SH-SY5Y (cell line): ENCODE results near the gene LRP1.

Experiments
- GATA2 ChIP-seq: IDR thresholded peaks from 2 replicates; pipeline ENCODE4 v1.6.1; 2011; ENCODE audit warnings: mild to moderate bottlenecking, low read depth, low read length
- GATA3 ChIP-seq: IDR thresholded peaks from 2 replicates; pipeline ENCODE4 v1.6.1; 2011; ENCODE audit warnings: low read depth, mild to moderate bottlenecking, low read length, moderate library complexity

Gene LRP1

DNA sequence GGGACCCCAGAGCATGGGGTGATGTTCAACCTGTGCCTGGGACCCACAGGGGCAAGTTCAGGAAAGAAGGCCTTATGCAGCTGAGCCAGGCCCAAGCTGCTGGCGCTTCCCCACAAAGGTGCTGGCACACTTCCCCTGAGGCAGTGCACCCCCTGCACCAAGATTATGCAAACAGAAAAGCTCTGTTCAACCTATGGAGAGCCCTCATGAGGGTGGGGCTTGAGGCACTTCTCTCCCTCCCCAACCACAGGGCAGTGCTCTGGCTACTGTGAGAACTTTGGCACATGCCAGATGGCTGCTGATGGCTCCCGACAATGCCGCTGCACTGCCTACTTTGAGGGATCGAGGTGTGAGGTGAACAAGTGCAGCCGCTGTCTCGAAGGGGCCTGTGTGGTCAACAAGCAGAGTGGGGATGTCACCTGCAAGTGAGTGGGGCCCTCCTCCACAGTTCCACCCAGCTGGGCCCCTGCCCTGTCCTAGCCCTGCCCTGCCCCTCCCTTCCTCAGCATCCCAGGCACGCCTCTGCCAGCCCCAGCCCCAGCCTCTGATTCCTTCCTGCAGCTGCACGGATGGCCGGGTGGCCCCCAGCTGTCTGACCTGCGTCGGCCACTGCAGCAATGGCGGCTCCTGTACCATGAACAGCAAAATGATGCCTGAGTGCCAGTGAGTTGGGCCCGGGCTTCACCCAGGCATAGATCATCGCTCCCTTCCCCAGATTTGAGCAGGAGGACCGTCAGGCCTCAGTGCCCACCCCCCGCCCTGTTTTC, 82.8 kb downstream of the LRP1 start:
- TF ChIP-seq GATA3 (no peak), GATA2 (no peak)

DNA sequence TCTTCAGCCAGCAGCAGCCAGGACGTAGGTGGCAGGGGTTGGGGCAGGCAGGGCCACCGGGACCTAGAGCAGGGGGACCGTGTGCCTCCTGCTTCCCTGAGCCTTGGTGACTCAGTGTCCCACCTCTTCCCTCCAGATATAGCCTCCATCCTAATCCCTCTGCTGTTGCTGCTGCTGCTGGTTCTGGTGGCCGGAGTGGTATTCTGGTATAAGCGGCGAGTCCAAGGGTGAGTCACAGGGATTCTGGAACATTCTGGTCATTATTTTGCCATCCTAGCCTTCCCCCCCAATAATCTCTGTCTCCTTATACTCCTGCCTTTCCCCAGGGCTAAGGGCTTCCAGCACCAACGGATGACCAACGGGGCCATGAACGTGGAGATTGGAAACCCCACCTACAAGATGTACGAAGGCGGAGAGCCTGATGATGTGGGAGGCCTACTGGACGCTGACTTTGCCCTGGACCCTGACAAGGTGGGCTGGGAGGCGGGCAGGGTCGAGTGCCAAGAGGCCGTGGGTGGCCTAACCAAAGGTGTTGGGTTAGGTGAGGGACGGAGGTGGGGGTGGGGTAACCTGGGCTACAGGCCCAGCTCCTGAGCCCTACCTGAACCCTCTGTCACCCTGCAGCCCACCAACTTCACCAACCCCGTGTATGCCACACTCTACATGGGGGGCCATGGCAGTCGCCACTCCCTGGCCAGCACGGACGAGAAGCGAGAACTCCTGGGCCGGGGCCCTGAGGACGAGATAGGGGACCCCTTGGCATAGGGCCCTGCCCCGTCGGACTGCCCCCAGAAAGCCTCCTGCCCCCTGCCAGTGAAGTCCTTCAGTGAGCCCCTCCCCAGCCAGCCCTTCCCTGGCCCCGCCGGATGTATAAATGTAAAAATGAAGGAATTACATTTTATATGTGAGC, 83.8 kb downstream of the LRP1 start:
- TF ChIP-seq GATA3 = no peak
- TF ChIP-seq GATA2 = no peak

DNA sequence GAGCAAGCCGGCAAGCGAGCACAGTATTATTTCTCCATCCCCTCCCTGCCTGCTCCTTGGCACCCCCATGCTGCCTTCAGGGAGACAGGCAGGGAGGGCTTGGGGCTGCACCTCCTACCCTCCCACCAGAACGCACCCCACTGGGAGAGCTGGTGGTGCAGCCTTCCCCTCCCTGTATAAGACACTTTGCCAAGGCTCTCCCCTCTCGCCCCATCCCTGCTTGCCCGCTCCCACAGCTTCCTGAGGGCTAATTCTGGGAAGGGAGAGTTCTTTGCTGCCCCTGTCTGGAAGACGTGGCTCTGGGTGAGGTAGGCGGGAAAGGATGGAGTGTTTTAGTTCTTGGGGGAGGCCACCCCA, 84.4 kb downstream of the LRP1 start:
- TF ChIP-seq GATA2 = no peak
- no peak for TF ChIP-seq GATA3

DNA sequence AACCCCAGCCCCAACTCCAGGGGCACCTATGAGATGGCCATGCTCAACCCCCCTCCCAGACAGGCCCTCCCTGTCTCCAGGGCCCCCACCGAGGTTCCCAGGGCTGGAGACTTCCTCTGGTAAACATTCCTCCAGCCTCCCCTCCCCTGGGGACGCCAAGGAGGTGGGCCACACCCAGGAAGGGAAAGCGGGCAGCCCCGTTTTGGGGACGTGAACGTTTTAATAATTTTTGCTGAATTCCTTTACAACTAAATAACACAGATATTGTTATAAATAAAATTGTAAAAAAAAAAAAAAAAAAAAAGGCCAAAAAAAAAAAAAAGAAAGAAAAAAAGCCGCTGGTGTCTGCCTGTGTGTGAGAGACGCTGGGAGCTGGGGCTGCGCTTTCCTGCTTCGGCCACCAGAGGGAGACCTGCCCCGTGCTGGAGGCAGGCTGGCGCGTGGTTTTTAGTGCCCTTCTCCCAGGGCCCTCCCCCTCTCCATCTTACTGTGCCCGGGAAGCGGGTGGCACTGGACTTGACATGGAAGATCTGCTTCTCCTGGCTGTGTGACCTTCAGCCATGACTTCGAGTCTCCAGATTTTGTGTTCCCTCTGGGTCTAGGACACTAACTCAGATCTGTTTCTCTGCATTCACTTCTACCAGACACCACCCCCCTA, 84.9 kb downstream of the LRP1 start:
- TF ChIP-seq GATA2 = no peak
- TF ChIP-seq GATA3 = no peak

DNA sequence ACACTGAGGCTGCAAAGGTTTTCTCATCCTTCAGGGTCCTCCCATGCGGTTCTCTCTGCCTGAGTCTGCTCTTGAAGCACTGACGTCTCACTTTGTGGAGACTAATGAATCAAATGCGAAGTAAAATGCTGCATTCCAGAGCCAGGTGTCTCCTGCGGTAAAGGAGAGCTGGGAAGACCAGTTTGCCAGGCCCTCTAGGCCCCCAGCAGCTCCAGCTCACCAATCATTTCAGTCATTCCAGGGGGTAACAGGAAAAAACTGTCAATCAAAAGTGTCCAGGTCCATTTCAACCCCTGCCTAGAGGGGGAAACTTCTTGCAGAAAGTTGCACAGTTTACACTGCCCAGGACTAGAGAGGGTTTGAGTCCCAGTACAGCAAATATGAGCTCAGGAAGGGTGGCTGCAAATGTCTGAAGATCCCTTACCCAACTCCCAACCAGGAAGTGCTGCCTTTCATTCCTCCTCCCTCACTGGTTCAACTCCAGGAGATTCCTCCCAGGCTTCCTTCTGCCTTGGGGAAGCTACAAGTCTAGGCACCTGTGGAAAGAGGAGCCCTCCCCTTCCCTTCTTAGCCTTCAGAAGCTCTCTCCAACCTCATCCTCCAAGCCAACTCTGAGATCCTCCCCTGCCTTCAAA, 85.6 kb downstream of the LRP1 start:
- TF ChIP-seq GATA2 = no peak

DNA sequence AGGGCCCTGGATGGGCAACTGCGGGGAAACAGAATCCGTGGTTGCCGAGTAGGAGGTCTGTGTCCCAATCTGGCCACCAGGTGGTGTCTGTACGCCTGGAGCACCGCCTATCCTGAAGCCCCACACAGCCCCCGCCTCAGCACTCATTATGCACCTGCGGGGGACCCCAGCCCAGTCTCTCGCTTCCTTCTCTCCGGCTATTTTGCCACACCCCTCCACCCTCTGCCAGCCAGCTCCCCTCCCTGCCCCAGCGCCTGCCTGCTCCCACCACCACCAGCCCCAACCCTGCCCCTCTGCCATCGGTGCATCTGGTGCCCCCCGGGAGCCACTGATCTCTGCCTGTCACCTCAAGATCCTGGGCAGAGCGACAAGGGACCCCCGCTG, 86.1 kb downstream of the LRP1 start:
- TF ChIP-seq GATA2 (no peak), GATA3 (no peak)

DNA sequence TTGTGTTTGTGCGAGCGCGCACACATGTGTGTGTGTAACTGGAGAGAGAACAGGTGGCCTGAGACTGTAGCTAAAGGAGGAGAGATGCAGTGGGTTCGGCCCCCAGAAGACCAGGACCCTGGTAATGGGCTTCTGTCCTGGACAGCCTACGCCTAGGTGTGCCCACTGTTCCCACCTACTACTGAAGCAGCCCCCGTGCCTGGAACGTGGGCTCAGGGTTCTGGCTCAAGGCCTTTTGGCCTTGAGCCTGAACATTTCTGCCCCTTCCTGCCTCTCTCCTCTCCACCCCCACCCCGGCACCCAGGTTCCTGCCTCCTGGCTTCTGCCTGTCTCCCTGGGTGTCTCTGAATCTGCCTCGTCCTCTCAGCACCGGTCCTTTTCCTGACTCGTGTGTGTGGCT, 86.8 kb downstream of the LRP1 start:
- TF ChIP-seq GATA3 (no peak), GATA2 (no peak)

DNA sequence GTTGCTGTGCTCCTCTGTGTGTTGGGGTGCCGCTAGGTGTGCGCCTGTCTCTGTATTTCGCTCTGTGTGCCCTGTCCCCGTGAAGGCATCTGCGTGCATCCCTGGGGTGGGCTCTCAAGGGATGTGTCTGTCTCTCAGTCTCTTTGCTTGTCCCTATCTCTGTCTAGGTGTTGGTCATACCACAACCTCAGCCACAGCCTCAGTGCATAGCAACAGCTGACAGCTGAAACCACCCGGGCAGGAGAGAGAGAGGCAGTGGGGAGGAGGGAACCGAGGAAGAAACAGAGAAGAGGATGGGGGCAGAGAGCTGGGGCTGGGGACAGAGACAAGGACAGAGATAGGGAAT, 87.4 kb downstream of the LRP1 start:
- TF ChIP-seq GATA2 (no peak), GATA3 (no peak)

DNA sequence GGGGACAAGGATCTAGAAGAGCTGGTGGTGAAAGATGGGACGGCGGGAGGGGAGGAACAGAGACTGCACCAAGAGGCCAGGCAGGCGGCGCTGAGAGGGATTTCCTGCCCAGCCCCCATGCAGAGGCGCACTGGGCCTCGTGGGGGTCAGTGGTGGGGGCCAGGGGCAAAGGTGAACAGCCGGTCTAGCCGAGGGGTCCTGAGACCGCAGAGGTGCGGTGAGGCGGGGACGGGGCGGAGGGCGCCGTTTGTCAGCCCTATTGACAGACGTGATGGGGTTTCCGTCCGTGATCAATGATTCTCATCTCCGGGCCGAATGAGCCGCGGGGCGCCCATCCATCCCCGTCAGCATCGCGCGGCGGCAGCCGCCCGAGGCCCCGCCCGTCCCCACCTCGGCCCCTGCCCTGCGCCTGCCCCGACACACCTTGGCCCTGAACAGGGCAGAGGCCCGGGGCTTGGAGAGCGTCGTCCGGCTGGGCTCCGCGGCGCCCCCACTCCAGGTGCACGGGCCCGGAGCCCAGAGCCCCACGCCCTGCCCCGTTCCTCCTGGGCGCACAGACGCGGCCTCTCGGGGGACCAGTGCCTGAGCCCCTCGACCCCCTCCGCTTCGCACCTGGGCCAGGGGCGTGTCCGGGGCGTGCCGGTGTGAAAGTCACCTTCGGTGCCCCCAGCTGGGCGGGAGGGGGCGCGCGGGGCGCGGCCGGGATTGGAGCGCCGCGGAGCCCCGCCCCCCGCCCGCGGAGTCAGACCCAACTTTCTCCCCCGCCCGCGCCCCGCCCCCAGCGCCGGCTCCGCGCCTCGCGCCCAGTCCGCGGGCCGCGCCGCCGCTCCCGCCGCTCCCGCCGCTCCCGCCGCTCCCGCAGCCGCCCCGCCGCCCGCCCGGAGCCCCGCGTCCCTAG, 88.0 kb downstream of the LRP1 start, which contains the start of gene NXPH4:
NXPH4 (plus strand) TSS at position 781 of the 898 bp plus-strand sequence. CDS start 176 bp downstream, outside the sequence.
- TF ChIP-seq GATA3 = no peak
- no peak for TF ChIP-seq GATA2

DNA sequence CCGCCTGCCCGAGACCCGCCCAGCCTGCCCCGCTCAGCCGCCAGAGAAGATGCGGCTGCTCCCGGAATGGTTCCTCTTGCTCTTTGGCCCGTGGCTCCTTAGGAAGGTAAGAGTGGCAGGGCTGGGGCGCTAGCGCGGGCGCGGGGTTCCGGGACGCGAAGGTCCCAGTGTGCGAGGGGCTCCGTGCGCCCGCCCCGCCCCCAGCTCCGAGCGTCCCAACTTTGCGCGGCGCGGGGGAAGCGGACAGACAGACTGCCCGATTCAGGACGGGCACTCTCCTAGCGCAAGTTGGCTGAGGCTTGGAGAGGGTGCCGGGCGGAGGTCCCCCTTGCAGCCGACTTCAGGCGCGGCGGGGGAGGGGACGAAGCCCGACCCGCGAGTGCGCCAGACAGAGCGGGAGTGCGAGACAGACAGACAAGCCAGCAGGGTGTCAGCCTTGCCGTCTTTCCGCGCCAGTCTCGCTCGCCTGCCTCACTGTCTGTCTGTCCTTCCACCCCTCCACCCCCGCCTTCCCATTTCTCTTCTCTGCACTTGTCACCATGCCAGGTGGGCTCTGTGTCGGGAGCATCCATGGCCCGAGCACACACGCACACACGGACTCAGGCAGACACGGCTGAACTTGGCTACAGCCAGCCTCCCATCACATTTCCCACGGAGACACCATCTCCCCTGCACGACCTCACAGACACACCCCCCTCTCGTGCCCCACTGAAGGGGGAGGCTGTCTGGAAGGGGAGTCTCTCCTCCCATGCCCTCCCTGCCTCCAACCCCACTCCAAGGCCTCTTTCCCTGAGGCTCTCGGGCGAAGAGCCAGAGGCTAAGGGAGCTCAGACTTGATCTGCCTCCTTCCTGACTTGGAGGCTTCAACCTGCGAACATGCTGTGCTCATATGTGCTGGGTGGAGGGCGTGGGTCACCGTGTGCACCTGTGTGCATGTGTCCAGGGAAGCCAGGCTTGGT, 88.9 kb downstream of the LRP1 start:
- TF ChIP-seq GATA3 = no peak

DNA sequence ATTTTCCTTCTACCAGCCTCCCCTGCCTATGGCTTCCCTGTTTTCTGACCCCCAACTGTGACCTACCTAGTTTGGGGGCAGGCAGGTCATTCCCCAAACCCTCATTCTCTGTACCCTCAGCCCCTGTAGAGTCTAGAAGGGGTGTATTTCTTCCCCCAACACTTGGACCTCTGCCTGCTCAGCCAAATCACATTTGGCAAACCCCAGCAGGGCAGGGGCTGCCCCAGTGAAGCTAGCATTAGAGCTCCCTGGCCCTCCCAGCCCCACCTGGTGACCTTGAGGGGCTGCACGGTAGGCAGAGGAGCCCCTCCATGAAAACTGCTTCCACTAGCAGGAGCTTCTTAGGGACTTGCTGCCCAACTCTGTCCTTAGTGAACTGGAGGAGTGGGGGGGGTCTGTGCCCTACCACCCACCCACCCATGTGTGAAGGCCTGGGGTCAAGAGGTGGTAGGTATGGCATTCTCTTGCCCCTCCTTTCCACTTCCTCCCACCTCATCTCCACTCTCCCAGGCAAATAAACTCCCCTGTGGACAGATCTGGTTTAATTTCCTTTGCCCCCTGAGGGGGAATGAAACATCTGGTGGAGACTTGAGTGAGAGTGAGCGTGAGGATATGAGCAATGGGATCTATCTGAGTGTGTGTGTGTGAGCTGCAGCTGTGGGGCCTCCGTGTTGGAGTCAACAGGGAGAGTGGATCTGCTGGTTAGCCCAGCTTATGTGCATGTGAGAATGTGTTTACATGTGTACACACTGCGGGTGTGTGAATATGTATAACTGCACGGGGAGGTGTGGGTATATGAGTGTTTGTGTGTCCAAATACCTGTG, 90.0 kb downstream of the LRP1 start:
- TF ChIP-seq GATA2 (no peak), GATA3 (no peak)
